Neural cell (in vitro differentiated cells): ENCODE measurements around the gene ZNF317. TPM values are rescaled to one million over a fixed set of nuclear protein-coding genes. Genes with fewer than 3 reads are reported as not detected.

Experiments
- H2AFZ ChIP-seq: fragments of 200-600, 300-800 bp; sonication (generic), shearing (Covaris generic); 2 replicates; pipeline ENCODE4 v1.6.0; 2014; ENCODE audit warnings: low read depth, mild to moderate bottlenecking, antibody characterized with exemption, low read length, moderate library complexity
- H3F3A ChIP-seq: fragments of 200-600 bp; shearing (Covaris generic); 2 replicates; pipeline ENCODE4 v1.6.1; 2016; ENCODE audit warnings: mild to moderate bottlenecking, moderate library complexity, mixed read lengths, antibody characterized with exemption, low read length; ENCODE audit not compliant: insufficient read depth, poor library complexity, severe bottlenecking
- H3K27ac ChIP-seq: fragments of 200-600, 300-800 bp; sonication (generic), shearing (Covaris generic); 2 replicates; pipeline ENCODE4 v1.5.1; 2014; ENCODE audit warnings: mild to moderate bottlenecking, low read length, moderate library complexity
- H3K27me3 ChIP-seq: fragments of 300-800, 200-600 bp; sonication (generic), shearing (Covaris generic); 2 replicates; pipeline ENCODE4 v1.6.0; 2014; ENCODE audit warnings: mild to moderate bottlenecking, low read depth, low read length, moderate library complexity; ENCODE audit not compliant: insufficient read depth
- H3K36me3 ChIP-seq: fragments of 300-800, 200-600 bp; sonication (generic), shearing (Covaris generic); 2 replicates; pipeline ENCODE4 v1.5.1; 2014; ENCODE audit warnings: mild to moderate bottlenecking, antibody characterized with exemption, low read length, moderate library complexity; ENCODE audit not compliant: insufficient read depth
- H3K4me2 ChIP-seq: fragments of 300-800, 200-600 bp; sonication (generic), shearing (Covaris generic); 2 replicates; pipeline ENCODE4 v1.6.0; 2014; ENCODE audit warnings: mild to moderate bottlenecking, low read length
- H3K4me3 ChIP-seq: fragments of 300-800, 200-600 bp; sonication (generic), shearing (Covaris generic); 2 replicates; pipeline ENCODE4 v1.5.1; 2014; ENCODE audit warnings: mild to moderate bottlenecking, low read length, moderate library complexity
- H3K79me2 ChIP-seq: fragments of 200-600 bp; shearing (Covaris generic); replicated peaks from 2 replicates; pipeline ENCODE4 v1.6.0; 2014; ENCODE audit warnings: mild to moderate bottlenecking, low read length, moderate library complexity; ENCODE audit not compliant: insufficient read depth
- H3K9ac ChIP-seq: fragments of 300-800, 200-600 bp; sonication (generic), shearing (Covaris generic); 2 replicates; pipeline ENCODE4 v1.6.1; 2016; ENCODE audit warnings: mild to moderate bottlenecking, low read length, mixed read lengths
- H3K9me2 ChIP-seq: fragments of 200-600 bp; shearing (Covaris generic); 2 replicates; pipeline ENCODE4 v1.6.1; 2016; ENCODE audit warnings: mild to moderate bottlenecking, low read length, mixed read lengths; ENCODE audit not compliant: insufficient read depth
- H3K9me3 ChIP-seq: fragments of 200-600, 300-800 bp; sonication (generic), shearing (Covaris generic); 2 replicates; pipeline ENCODE4 v1.6.1; 2016; ENCODE audit warnings: mild to moderate bottlenecking, mixed run types, low read length, moderate library complexity, mixed read lengths
- H4K20me1 ChIP-seq: fragments of 200-600 bp; shearing (Covaris generic); 2 replicates; pipeline ENCODE4 v1.6.1; 2016; ENCODE audit warnings: mild to moderate bottlenecking, mixed run types; ENCODE audit not compliant: insufficient read depth
- CTCF ChIP-seq: fragments of 450-650 bp; IDR thresholded peaks from 2 replicates; pipeline ENCODE4 v1.5.1; 2014; ENCODE audit warnings: antibody characterized with exemption, mild to moderate bottlenecking, moderate library complexity; ENCODE audit not compliant: poor library complexity, severe bottlenecking
- EP300 ChIP-seq: fragments of 450-650 bp; conservative IDR thresholded peaks from 2 replicates; pipeline ENCODE4 v1.6.1; 2014; ENCODE audit warnings: antibody characterized with exemption, mild to moderate bottlenecking, moderate library complexity; ENCODE audit not compliant: poor library complexity, severe bottlenecking
- EZH2 ChIP-seq: fragments of 200-600, 300-800 bp; shearing (Covaris generic), sonication (generic); IDR thresholded peaks from 2 replicates; pipeline ENCODE4 v1.6.1; 2014; ENCODE audit warnings: antibody characterized with exemption, low read length, borderline replicate concordance, mild to moderate bottlenecking; ENCODE audit not compliant: insufficient read depth, poor library complexity, severe bottlenecking
- MXI1 ChIP-seq: fragments of 450-650 bp; conservative IDR thresholded peaks from 2 replicates; pipeline ENCODE4 v1.6.1; 2014; ENCODE audit warnings: antibody characterized with exemption, mild to moderate bottlenecking; ENCODE audit not compliant: poor library complexity, severe bottlenecking
- POLR2AphosphoS5 ChIP-seq: IDR thresholded peaks from 2 replicates; pipeline ENCODE4 v1.6.1; 2012
- RAD21 ChIP-seq: fragments of 450-650 bp; conservative IDR thresholded peaks from 2 replicates; pipeline ENCODE4 v1.6.1; 2014; ENCODE audit warnings: antibody characterized with exemption, mild to moderate bottlenecking, moderate library complexity
- REST ChIP-seq: IDR thresholded peaks from 2 replicates; pipeline ENCODE4 v1.6.1; 2012; ENCODE audit warnings: borderline replicate concordance
- SMC3 ChIP-seq: fragments of 450-650 bp; conservative IDR thresholded peaks from 2 replicates; pipeline ENCODE4 v1.6.1; 2014; ENCODE audit warnings: antibody characterized with exemption, mild to moderate bottlenecking, moderate library complexity; ENCODE audit not compliant: poor library complexity
- TAF1 ChIP-seq: IDR thresholded peaks from 2 replicates; pipeline ENCODE4 v1.6.1; 2012; ENCODE audit warnings: low read depth
- polyA plus RNA-seq: library from polyadenylated mRNA; depleted of rRNA; stranded (reverse); fragments of >200 nt; gene quantifications from 2 replicates; pipeline ENCODE4 v1.2.3, GENCODE V29; 2014

Gene ZNF317
- polyA plus RNA-seq, 1 donor from 2014 or later: 14.5 TPM

- peaks cover 28% of the 10 kb centered on the region for H3K36me3 ChIP-seq
- H3K9me3 ChIP-seq: peaks cover 22% of the 10 kb centered on the region
- H3K9me2 ChIP-seq: no peaks in the 10 kb centered on the region
- peaks cover 29% of the 10 kb centered on the region for H3K79me2 ChIP-seq
- H3K27me3 ChIP-seq: no peaks in the 10 kb centered on the region
- no peaks in the 10 kb centered on the region for H3F3A ChIP-seq
- no peak overlapping the region for H2AFZ ChIP-seq
- no peak overlapping the region for H3K4me3 ChIP-seq
- no peak overlapping the region for H3K9ac ChIP-seq
- H3K27ac ChIP-seq: no peak overlapping the region
- no peak overlapping the region for H3K4me2 ChIP-seq
- TF ChIP-seq CTCF: no peak
- TF ChIP-seq REST: no peak
- no peak for TF ChIP-seq SMC3
- TF ChIP-seq EP300: no peak
- H4K20me1 ChIP-seq: no peaks in the 10 kb centered on the region
Observed at GRCh38 chr19:9155591-9155990, 15.4 kb downstream of the ZNF317 start.

- no peak overlapping the region for H2AFZ ChIP-seq
- no peak for TF ChIP-seq REST
- TF ChIP-seq EZH2: no peak
- no peak for TF ChIP-seq EP300
- no peak for TF ChIP-seq RAD21
- no peak for TF ChIP-seq MXI1
- no peak for TF ChIP-seq TAF1
- no peak for TF ChIP-seq SMC3
- no peak for TF ChIP-seq CTCF
- no peak for TF ChIP-seq POLR2AphosphoS5
- H3K27me3 ChIP-seq: no peaks in the 10 kb centered on the region
- H3K27ac ChIP-seq: no peak overlapping the region
- H3K4me3 ChIP-seq: no peak overlapping the region
- H3F3A ChIP-seq: no peaks in the 10 kb centered on the region
- H3K79me2 ChIP-seq: peaks cover 29% of the 10 kb centered on the region
- H3K9me3 ChIP-seq: peaks cover 28% of the 10 kb centered on the region
- peaks cover 34% of the 10 kb centered on the region for H3K36me3 ChIP-seq
- no peaks in the 10 kb centered on the region for H3K9me2 ChIP-seq
- no peak overlapping the region for H3K9ac ChIP-seq
- no peak overlapping the region for H3K4me2 ChIP-seq
- H4K20me1 ChIP-seq: no peaks in the 10 kb centered on the region
Observed at GRCh38 chr19:9156304-9156703, 16.1 kb downstream of the ZNF317 start.
